H1 (cell line): ENCODE measurements around the gene ZNRF2. TPM values are rescaled to one million over a fixed set of nuclear protein-coding genes. Genes with fewer than 3 reads are reported as not detected.

Experiments used
- CTCF ChIA-PET: fragments of 300-600 bp; sonication (Branson Sonifier 250); formaldehyde crosslinking; loops from one replicate; lab custom pipeline; 2021; ENCODE audit not compliant: partially characterized antibody; lab: Charles Lee
- POLR2A ChIA-PET: fragments of 300-600 bp; sonication (Branson Sonifier 250); formaldehyde crosslinking; loops from one replicate; lab custom pipeline; 2021; ENCODE audit warnings: inconsistent platforms; ENCODE audit not compliant: partially characterized antibody; lab: Charles Lee
- DNase-seq, 2 experiments: peaks; one replicate each; pipeline versions ENCODE4 v3.0.0 to v3.0.0-alpha.2; 2010 to 2022; ENCODE audit warnings: low spot score in 2 of 2, low read depth in 1 of 2, mixed read lengths in 1 of 2
- FAIRE-seq: peaks from 2 replicates; lab custom pipeline; 2011; peaks lifted over from hg19 to GRCh38; lab: Jason Lieb, UNC
- H2AFZ ChIP-seq: 2 replicates; pipeline ENCODE4 v1.8.1; 2012; ENCODE audit warnings: low read length, inconsistent platforms
- H2AK5ac ChIP-seq: 2 replicates; pipeline ENCODE4 v1.6.1; 2013; ENCODE audit warnings: low read depth, low read length
- H2BK120ac ChIP-seq: replicated peaks from 2 replicates; pipeline ENCODE3; 2013; ENCODE audit warnings: low read depth, low read length, inconsistent platforms
- H2BK12ac ChIP-seq: 2 replicates; pipeline ENCODE4 v1.6.1; 2013; ENCODE audit warnings: low read depth, low read length
- H2BK15ac ChIP-seq: 2 replicates; pipeline ENCODE4 v1.6.1; 2013; ENCODE audit warnings: low read length
- H2BK20ac ChIP-seq: 2 replicates; pipeline ENCODE4 v1.6.1; 2013; ENCODE audit warnings: low read length
- H2BK5ac ChIP-seq: 2 replicates; pipeline ENCODE4 v1.6.1; 2013; ENCODE audit warnings: low read depth, low read length
- H3K14ac ChIP-seq: 2 replicates; pipeline ENCODE4 v1.6.1; 2013; ENCODE audit warnings: inconsistent platforms; ENCODE audit not compliant: insufficient read length
- H3K18ac ChIP-seq: 2 replicates; pipeline ENCODE4 v1.6.1; 2013; ENCODE audit warnings: low read length; ENCODE audit errors: extremely low read depth
- H3K23ac ChIP-seq: 2 replicates; pipeline ENCODE4 v1.6.1; 2013; ENCODE audit warnings: inconsistent platforms; ENCODE audit not compliant: insufficient read length
- H3K23me2 ChIP-seq: 2 replicates; pipeline ENCODE4 v1.6.1; 2013; ENCODE audit warnings: low read depth, low read length
- H3K27ac ChIP-seq: 2 replicates; pipeline ENCODE4 v1.6.1; 2011; ENCODE audit warnings: low read depth, low read length, inconsistent platforms
- H3K27me3 ChIP-seq, 4 experiments: replicated peaks in 1 of 4; 1 replicate in 1 of 4; 2 replicates in 3 of 4; pipeline versions ENCODE4 v1.6.1 to v1.8.1; 2011 to 2013; ENCODE audit warnings: low read length in 3 of 4, mild to moderate bottlenecking in 3 of 4, inconsistent platforms in 2 of 4, mixed read lengths in 2 of 4, moderate library complexity in 1 of 4; ENCODE audit not compliant: control insufficient read depth in 3 of 4, insufficient read depth in 3 of 4; ENCODE audit errors: extremely low read depth in 1 of 4
- H3K36me3 ChIP-seq, 4 experiments: 2 replicates each; pipeline versions ENCODE4 v1.6.1 to v1.8.1; 2011 to 2013; ENCODE audit warnings: mild to moderate bottlenecking in 4 of 4, low read length in 3 of 4, moderate library complexity in 2 of 4, control low read depth in 1 of 4, inconsistent platforms in 1 of 4; ENCODE audit not compliant: insufficient read depth in 4 of 4, control insufficient read depth in 2 of 4
- H3K4ac ChIP-seq: replicated peaks from 2 replicates; pipeline ENCODE3; 2013; ENCODE audit warnings: low read length, low read depth, mixed read lengths, inconsistent platforms; ENCODE audit not compliant: insufficient read length
- H3K4me1 ChIP-seq, 4 experiments: replicated peaks in 1 of 4; 1 replicate in 1 of 4; 2 replicates in 3 of 4; pipeline versions ENCODE4 v1.6.1 to v1.8.1; 2011 to 2013; ENCODE audit warnings: low read length in 3 of 4, inconsistent platforms in 2 of 4, mixed read lengths in 1 of 4; ENCODE audit not compliant: insufficient read depth in 4 of 4, control insufficient read depth in 3 of 4
- H3K4me2 ChIP-seq, 2 experiments: 2 replicates each; pipeline versions ENCODE4 v1.6.1 to v1.8.1; 2011 to 2013; ENCODE audit warnings: low read depth in 2 of 2, low read length in 2 of 2, control low read depth in 1 of 2, inconsistent platforms in 1 of 2, mild to moderate bottlenecking in 1 of 2; ENCODE audit not compliant: insufficient read depth in 1 of 2
- H3K4me3 ChIP-seq, 4 experiments: fragments of 200-600, 300-600 bp in 1 of 4; sonication (generic), shearing (Covaris generic), sonication (Bioruptor Twin) in 1 of 4; 2 replicates each; pipeline versions ENCODE4 v1.5.1 to v1.8.1; 2011 to 2016; ENCODE audit warnings: low read length in 4 of 4, low read depth in 3 of 4, control low read depth in 2 of 4, inconsistent platforms in 2 of 4, mild to moderate bottlenecking in 2 of 4, mixed read lengths in 1 of 4, moderate library complexity in 1 of 4; ENCODE audit not compliant: insufficient read depth in 2 of 4; ENCODE audit errors: extremely low read depth in 1 of 4
- H3K56ac ChIP-seq: replicated peaks from 2 replicates; pipeline ENCODE3; 2013; ENCODE audit warnings: low read depth, mild to moderate bottlenecking, mixed read lengths, low read length, inconsistent platforms; ENCODE audit not compliant: insufficient read length
- H3K79me1 ChIP-seq: 2 replicates; pipeline ENCODE4 v1.6.1; 2013; ENCODE audit warnings: low read depth, low read length, control low read depth
- H3K79me2 ChIP-seq, 2 experiments: 2 replicates each; pipeline versions ENCODE4 v1.6.1 to v1.8.1; 2012 to 2013; ENCODE audit warnings: low read length in 2 of 2, mild to moderate bottlenecking in 2 of 2, inconsistent platforms in 1 of 2; ENCODE audit not compliant: insufficient read depth in 2 of 2, control insufficient read depth in 1 of 2
- H3K9ac ChIP-seq, 4 experiments: replicated peaks in 1 of 4; 1 replicate in 1 of 4; 2 replicates in 3 of 4; pipeline versions ENCODE4 v1.6.1 to v1.8.1; 2011 to 2013; ENCODE audit warnings: low read depth in 3 of 4, low read length in 3 of 4, control low read depth in 2 of 4, mild to moderate bottlenecking in 2 of 4, moderate library complexity in 2 of 4, inconsistent platforms in 1 of 4; ENCODE audit errors: extremely low read depth in 1 of 4
- H3K9me3 ChIP-seq, 2 experiments: 2 replicates each; pipeline versions ENCODE4 v1.6.1 to v1.8.1; 2012 to 2013; ENCODE audit warnings: mild to moderate bottlenecking in 2 of 2, moderate library complexity in 2 of 2, control low read depth in 1 of 2, inconsistent platforms in 1 of 2, low read depth in 1 of 2, low read length in 1 of 2, mixed read lengths in 1 of 2; ENCODE audit not compliant: insufficient read depth in 2 of 2
- H4K20me1 ChIP-seq, 2 experiments: replicated peaks in 1 of 2; 2 replicates each; pipeline versions ENCODE3 to v1.8.1; 2011 to 2013; ENCODE audit warnings: inconsistent platforms in 2 of 2, low read length in 2 of 2, mild to moderate bottlenecking in 1 of 2; ENCODE audit not compliant: insufficient read depth in 2 of 2, control insufficient read depth in 1 of 2
- H4K5ac ChIP-seq: 2 replicates; pipeline ENCODE4 v1.6.1; 2013; ENCODE audit warnings: low read length, low read depth, mixed read lengths, inconsistent platforms; ENCODE audit not compliant: insufficient read length
- H4K8ac ChIP-seq: 2 replicates; pipeline ENCODE4 v1.8.0; 2013; ENCODE audit warnings: mild to moderate bottlenecking, moderate library complexity, low read length, inconsistent platforms; ENCODE audit not compliant: insufficient read depth; ENCODE audit errors: extremely low read depth
- H4K91ac ChIP-seq: replicated peaks from 2 replicates; pipeline ENCODE3; 2013; ENCODE audit warnings: low read length, mixed read lengths, inconsistent platforms; ENCODE audit not compliant: insufficient read length
- CHD1 ChIP-seq: IDR thresholded peaks from 2 replicates; pipeline ENCODE4 v1.6.1; 2012; ENCODE audit warnings: low read depth, low read length, improper control_type of control experiment
- CHD2 ChIP-seq: IDR thresholded peaks from 2 replicates; pipeline ENCODE4 v1.6.1; 2012; ENCODE audit warnings: low read length, improper control_type of control experiment
- CTBP2 ChIP-seq: IDR thresholded peaks from 2 replicates; pipeline ENCODE4 v1.7.0; 2011; ENCODE audit warnings: borderline replicate concordance, mild to moderate bottlenecking, moderate library complexity, mixed read lengths, low read length; ENCODE audit not compliant: insufficient read depth, insufficient read length
- KDM1A ChIP-seq: fragments of 200-600, 300-600 bp; sonication (generic); IDR thresholded peaks from 2 replicates; pipeline ENCODE4 v1.7.1; 2016; ENCODE audit warnings: mild to moderate bottlenecking, low read length, borderline replicate concordance
- KDM5A ChIP-seq: fragments of 200-600 bp; IDR thresholded peaks from 2 replicates; pipeline ENCODE4 v1.7.1; 2012; ENCODE audit warnings: mild to moderate bottlenecking, low read length, inconsistent platforms, mixed read lengths
- NANOG ChIP-seq: IDR thresholded peaks from 2 replicates; pipeline ENCODE4 v1.6.1; 2011; ENCODE audit warnings: low read length, low read depth, mild to moderate bottlenecking, inconsistent platforms; ENCODE audit not compliant: insufficient read depth, poor library complexity, severe bottlenecking
- NRF1 ChIP-seq: IDR thresholded peaks from 2 replicates; pipeline ENCODE4 v1.6.1; 2011; ENCODE audit warnings: mild to moderate bottlenecking, low read depth, low read length, improper control_type of control experiment
- PHF8 ChIP-seq: fragments of 200-600 bp; sonication (generic); conservative IDR thresholded peaks from 2 replicates; pipeline ENCODE4 v1.7.1; 2012; ENCODE audit warnings: low read depth, mild to moderate bottlenecking, inconsistent platforms, low read length, moderate library complexity
- RAD21 ChIP-seq, 2 experiments: IDR thresholded peaks in 1 of 2; conservative IDR thresholded peaks in 1 of 2; 2 replicates each; pipeline ENCODE4 v1.6.1; 2011; ENCODE audit warnings: low read depth in 2 of 2, low read length in 2 of 2, improper control_type of control experiment in 1 of 2, inconsistent platforms in 1 of 2, mild to moderate bottlenecking in 1 of 2, moderate library complexity in 1 of 2
- SRF ChIP-seq: IDR thresholded peaks from 2 replicates; pipeline ENCODE4 v1.6.1; 2011; ENCODE audit warnings: mild to moderate bottlenecking, low read depth, low read length, moderate library complexity
- TAF7 ChIP-seq: optimal IDR thresholded peaks from 2 replicates; pipeline ENCODE3; 2011; ENCODE audit warnings: low read depth, mild to moderate bottlenecking, inconsistent platforms, low read length, moderate library complexity, borderline replicate concordance
- ZNF274 ChIP-seq: IDR thresholded peaks from 2 replicates; pipeline ENCODE4 v1.7.0; 2012; ENCODE audit warnings: low read length, borderline replicate concordance; ENCODE audit errors: extremely low read depth
- WGBS, 2 experiments: shearing (Covaris generic) in 1 of 2; methylation state at CpG; one replicate each; pipeline versions ENCODE4 v1.1.6 to v1.1.7; 2013 to 2015; ENCODE audit warnings: low lambda C conversion rate in 2 of 2, mixed read lengths in 2 of 2, inconsistent platforms in 1 of 2, low coverage in 1 of 2, missing lambda C conversion rate in 1 of 2; ENCODE audit not compliant: insufficient replicate concordance in 2 of 2, insufficient coverage in 1 of 2, insufficient read length in 1 of 2; ENCODE audit errors: extremely low coverage in 1 of 2, missing lambda C conversion rate in 1 of 2; 5-methylcytosine and 5-hydroxymethylcytosine counted together
- polyA plus RNA-seq, 7 experiments: library from polyadenylated mRNA; depleted of rRNA in 3 of 7; stranded (reverse) in 5 of 7; unstranded in 2 of 7; fragments of >200 nt in 5 of 7; fragments of 200-250 nt in 2 of 7; gene quantifications; 1 replicate in 5 of 7; 2 replicates in 1 of 7; 4 replicates in 1 of 7; pipeline versions ENCODE4 v1.2.1 to v1.2.3, GENCODE V29; 2011 to 2013; ENCODE audit warnings: missing spikeins in 2 of 7, mixed read lengths in 2 of 7
- total RNA-seq: library from RNA; stranded (reverse); fragmentation: NEBNext Ultra II Directional; extraction: Animal tissue kit (Norgen Biotek cat#: 25700); gene quantifications from 2 replicates; pipeline ENCODE4 v1.2.1, GENCODE V29; 2021
- TF ChIP-seq, protein P1 (sequence below): IDR thresholded peaks from 2 replicates; pipeline ENCODE4 v1.6.1; 2011; ENCODE audit warnings: low read length, improper control_type of control experiment

Gene ZNRF2
- total and polyA plus RNA-seq, 2 of the 8 experiments (the other 6 are each of a cell fraction or from before 2014, with no cell fraction given) = 2.9 to 16.2 TPM

GRCh38 chr7:30364773-30365172 lies 80.4 kb downstream of the ZNRF2 start:
- no peak for FAIRE-seq
- H3K56ac ChIP-seq = no peak overlapping the region
- DNase-seq = no peak
- H2AK5ac ChIP-seq = no peak overlapping the region
- H3K79me1 ChIP-seq = no peaks in the 10 kb centered on the region
- H2BK20ac ChIP-seq = no peak overlapping the region
- no peak overlapping the region for H2AFZ ChIP-seq
- no peaks in the 10 kb centered on the region for H3K79me2 ChIP-seq
- H2BK5ac ChIP-seq = no peak overlapping the region
- no peak overlapping the region for H3K4me2 ChIP-seq
- no peak overlapping the region for H3K14ac ChIP-seq
- H4K91ac ChIP-seq = no peak overlapping the region
- H4K8ac ChIP-seq = no peak overlapping the region
- H3K23me2 ChIP-seq = no peaks in the 10 kb centered on the region
- no peak overlapping the region for H4K5ac ChIP-seq
- H3K9me3 ChIP-seq = no peaks in the 10 kb centered on the region
- ChIA-PET POLR2A (interaction anchor here (0.6 kb wide), 1 partner anchor 46 kb away, joined by 4 read pairs; no protein-coding TSS in a partner anchor), CTCF (interaction anchor here (0.5 to 0.6 kb wide), 2 partner anchors 12 to 197 kb away, joined by 3 to 4 read pairs; no protein-coding TSS in a partner anchor)
- 94% methylated on average over 1 of the region's 1 CpG; no CpG with 5 or more reads in 1 of the 2 experiments for WGBS, 2 experiments
- H3K9ac ChIP-seq = no peak overlapping the region
- H3K18ac ChIP-seq = no peak overlapping the region
- no peaks in the 10 kb centered on the region for H3K36me3 ChIP-seq
- no peak overlapping the region for H3K23ac ChIP-seq
- H3K4me3 ChIP-seq = no peak overlapping the region
- H2BK120ac ChIP-seq = no peak overlapping the region
- H2BK12ac ChIP-seq = no peak overlapping the region
- H2BK15ac ChIP-seq = no peak overlapping the region
- no peaks in the 10 kb centered on the region for H3K27me3 ChIP-seq
- no peak overlapping the region for H3K27ac ChIP-seq
- H4K20me1 ChIP-seq = no peaks in the 10 kb centered on the region
- H3K4me1 ChIP-seq = no peaks in the 10 kb centered on the region
- H3K4ac ChIP-seq = no peak overlapping the region
- TF ChIP-seq, protein P1, sequence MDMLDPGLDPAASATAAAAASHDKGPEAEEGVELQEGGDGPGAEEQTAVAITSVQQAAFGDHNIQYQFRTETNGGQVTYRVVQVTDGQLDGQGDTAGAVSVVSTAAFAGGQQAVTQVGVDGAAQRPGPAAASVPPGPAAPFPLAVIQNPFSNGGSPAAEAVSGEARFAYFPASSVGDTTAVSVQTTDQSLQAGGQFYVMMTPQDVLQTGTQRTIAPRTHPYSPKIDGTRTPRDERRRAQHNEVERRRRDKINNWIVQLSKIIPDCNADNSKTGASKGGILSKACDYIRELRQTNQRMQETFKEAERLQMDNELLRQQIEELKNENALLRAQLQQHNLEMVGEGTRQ = no peak
- no peak for TF ChIP-seq RAD21 (IDR thresholded peaks at IDR 0.05 in 1 of 2, conservative IDR thresholded peaks at IDR 0.05 in 1 of 2; ENCODE audit: low read depth in 2 of 2, low read length in 2 of 2)
- no peak for TF ChIP-seq NANOG
- no peak for TF ChIP-seq KDM5A
- no peak for TF ChIP-seq NRF1
- TF ChIP-seq KDM1A = no peak
- no peak for TF ChIP-seq CHD1
- no peak for TF ChIP-seq PHF8
- no peak for TF ChIP-seq SRF
- TF ChIP-seq TAF7 = no peak
- no peak for TF ChIP-seq ZNF274
- no peak for TF ChIP-seq CHD2
- TF ChIP-seq CTBP2 = no peak
